Stimulated activated CD8-positive, alpha-beta memory T cell treated with anti-CD3 and anti-CD28 coated beads, Interleukin-15, amount 100 ng/mL, for 1 hour (primary cell): Measurements from ENCODE around the gene CHPT1.
"Not testable (repeated sequence)": the region's sequence is repeated elsewhere in the genome, so short reads cannot be mapped to it uniquely, and the experiment has no call there.

Experiments
- DNase-seq: peaks from one replicate; pipeline ENCODE4 v3.0.0-alpha.2; 2020; ENCODE audit warnings: low read depth

Gene CHPT1

DNA sequence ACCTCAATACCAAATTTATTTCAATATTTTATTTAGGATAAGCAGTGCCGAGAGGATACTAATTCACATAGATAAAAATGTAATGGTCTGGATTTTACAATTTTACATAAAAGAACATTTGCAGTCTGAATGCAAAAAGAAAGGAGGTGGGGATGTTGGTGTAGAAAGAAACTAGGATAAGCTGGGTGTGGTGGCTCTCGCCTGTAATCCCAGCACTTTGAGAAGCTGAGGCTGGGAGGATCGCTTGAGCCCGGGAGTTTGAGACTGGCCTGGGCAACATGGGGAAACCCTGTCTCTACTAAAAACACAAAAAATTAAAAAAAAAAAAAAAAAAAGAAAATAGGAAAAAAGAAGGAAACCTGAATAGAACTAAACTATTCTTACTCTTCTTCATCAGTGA, 25.0 kb downstream of the CHPT1 start:
- DNase-seq, result no peak

DNA sequence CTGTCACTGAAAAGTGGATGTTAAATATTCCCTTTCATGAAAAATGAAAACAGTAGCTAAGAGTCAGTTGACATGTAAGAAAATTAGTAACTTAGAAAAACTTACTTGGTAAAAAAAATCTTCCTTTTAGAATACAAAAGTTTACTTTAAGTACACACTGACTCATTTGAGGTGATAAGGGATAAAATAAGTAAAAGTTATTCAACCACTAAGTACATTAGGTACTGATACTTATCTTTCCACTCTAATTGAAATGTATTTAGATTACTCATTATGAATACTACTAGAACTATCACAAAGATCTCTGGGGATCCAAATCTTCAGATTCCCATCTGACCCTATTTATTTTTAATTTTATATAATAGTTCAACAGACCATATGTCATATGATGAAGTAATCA, 29.7 kb downstream of the CHPT1 start:
- no peak for DNase-seq

DNA sequence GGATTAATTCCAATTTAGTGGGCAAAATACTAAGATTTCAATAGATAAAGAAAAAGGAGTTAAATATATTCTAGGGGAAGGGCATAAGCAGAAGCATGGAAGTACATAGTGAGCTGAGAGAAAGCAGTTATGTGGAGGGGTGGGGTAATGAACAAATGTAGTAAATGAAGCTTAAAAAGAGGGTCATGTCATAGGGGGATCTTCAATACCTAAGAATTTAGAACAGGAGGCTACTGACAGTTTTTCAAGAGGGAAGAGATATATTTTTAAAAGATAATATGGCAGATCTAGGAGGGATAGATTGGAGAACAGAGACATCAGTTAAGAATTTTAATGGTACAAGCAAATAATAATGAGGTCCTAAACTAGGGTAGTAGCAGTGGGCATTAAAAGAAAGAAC, 32.4 kb downstream of the CHPT1 start:
- DNase-seq, result no peak

DNA sequence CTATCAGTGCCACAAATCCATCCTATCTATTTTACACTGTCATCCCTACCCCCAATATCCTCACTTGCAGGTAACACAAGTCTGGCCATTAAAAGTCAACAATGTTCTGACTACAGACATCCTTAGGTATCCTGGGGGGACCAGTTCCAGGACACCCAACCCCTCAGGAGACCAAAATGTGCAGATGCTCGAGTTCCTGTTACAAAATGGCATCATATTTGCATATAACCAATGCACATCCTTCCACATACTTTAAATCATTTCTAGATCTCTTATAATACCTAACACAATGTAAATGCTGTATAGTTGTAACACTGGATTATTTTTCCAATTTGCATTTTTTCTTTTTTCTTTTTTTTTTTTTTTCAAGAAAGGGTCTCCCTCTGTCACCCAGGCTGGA, 34.9 kb downstream of the CHPT1 start:
- DNase-seq, result no peak

DNA sequence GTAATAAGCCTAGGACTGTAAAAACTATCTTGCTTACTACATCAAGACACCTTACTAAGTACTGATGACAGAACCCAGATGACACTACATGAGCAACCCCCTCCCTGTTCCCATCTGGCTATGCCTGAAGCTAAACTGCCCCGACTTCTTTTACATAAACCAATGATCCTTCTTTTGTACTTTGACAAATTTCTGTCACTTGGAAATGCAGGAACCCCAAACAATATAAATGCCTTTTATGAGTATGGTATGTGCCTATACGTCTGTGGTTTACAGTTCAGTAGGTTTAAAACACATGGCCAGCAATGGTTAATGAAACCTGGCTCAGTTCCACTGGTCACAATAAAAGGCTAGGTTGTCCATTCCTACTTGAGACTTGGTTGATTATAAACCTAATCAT, 35.7 kb downstream of the CHPT1 start:
- no peak for DNase-seq

DNA sequence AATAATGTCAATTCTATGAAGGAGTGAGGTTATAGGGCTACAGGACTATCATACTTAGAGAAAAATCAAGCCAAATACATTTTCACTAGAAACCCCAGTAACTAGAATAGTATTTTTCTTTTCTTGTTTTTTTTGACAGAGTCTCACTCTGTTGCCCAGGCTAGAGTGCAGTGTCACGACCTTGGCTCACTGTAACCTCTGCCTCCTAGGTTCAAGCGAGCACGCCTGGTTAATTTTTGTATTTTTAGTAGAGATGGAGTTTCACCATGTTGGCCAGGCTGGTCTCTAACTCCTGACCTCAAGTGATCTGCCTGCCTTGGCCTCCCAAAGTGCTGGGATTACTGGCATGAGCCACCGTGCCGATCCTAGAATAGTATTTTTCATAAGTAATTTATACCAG, 37.0 kb downstream of the CHPT1 start:
- not testable (repeated sequence) for DNase-seq

DNA sequence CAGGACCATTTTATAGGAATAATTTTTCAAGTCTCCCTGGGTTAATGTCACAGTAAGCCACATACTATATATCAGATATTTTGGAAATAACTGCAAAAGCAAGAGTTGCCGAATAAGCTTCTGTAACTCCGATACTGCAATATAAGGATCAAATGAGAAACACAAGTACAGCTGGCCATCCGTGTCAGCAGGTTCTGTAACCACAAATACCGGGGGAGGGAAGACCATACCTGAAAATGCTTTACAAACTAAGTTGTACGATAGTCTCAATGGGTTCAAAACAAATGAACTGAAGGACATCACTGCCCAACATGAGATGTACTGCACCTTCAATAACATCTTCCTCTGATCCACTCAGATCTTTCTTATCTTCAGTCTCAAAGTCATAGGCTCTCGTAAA, 40.0 kb downstream of the CHPT1 start:
- DNase-seq, result no peak

DNA sequence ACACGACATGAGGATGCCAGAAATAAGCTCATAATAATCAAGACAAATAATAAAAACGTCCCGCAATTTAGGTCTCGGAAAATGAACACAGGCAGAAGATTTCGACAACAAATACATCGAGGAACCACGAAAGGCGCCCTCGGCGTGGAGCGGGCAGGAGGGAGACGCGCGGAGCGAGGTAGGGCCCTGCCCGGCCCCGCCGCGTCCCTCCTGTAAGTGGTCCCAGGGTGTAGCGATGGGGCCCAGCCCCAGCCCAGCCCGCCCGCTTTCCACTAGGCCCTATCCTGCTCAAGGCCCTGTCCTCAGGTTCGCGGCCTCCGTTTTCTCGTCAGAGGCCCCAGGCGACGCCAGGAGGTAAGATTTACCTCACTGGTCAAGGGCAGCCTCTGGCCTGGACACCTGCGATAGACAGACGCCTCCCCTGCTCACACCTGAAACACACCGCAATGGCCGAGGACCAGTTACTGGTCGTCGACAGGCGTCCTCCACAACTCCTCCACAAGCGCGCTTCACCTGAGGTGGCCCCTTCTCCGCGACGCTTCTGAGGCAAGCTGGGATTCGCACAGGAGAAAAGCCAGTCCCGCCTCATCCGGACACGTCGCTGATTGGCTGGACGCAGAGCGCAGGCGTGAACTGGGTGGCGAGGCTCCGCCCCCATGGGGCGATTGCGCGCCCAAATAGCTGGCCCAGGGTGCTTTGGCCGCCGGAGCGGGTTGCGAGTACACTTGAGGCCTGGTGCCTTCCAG, 41.7 kb downstream of the CHPT1 start, which contains the start of gene SYCP3:
TSS of gene SYCP3 (minus strand) at position 543 of the 746 bp plus-strand sequence. CDS start 1,527 bp downstream, outside the sequence.
- DNase-seq, result no peak

DNA sequence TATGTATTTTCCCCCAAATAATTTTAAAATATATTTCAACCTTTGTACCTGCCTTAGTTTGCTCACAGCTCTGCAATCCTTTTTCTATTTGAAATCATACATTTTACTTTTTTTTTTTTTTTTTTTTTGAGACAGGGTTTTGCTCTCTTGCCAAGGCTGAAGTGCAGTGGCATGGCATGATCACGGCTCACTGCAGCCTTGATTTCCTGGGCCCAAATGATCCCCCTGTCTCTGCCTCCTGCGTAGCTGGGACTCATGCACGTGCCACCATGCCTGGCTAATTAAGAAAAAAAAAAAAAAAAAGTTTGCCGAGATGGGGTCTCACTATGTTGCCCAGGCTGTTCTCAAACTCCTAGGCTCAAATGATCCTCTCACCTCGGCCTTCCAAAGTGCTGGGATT, 43.1 kb downstream of the CHPT1 start:
- DNase-seq, result no peak

DNA sequence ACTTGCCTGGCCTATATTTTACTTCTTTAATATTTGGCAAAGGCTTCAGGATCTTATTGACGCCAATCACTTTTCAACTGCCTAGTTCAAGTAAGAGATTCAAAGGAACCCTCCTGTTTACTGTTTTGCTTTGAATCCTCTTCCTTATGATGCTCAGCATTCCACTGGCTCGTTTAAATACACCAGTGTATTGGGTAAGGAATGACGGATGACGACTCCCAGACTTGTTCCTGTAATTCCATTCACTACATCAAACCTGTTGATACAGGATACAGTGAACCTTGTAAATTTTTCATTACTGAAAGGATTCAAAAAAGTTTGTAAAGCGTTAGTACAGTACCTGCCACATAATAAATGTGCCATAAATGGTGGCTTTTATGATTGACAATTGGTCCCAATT, 43.5 kb downstream of the CHPT1 start:
- DNase-seq, result no peak

DNA sequence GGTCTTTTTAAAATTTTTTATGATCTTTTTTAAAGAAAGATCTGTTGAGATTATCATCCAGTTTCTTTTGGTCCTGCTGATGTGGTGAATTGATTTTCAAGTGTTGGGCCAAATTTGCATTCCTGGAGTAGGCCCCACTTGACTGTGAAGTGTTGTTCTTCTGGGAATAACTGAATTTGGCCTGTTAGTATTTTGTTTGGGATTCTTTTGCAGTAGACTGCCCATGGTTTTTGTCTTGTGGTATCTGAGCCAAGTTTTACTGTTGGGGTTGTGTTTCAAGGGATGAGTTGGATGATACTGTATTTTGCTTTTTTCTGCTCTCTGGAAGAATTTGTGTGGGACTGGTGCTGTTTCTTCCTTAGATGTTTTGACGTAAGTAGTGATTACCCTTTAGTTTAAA, 45.8 kb downstream of the CHPT1 start:
- no peak for DNase-seq

DNA sequence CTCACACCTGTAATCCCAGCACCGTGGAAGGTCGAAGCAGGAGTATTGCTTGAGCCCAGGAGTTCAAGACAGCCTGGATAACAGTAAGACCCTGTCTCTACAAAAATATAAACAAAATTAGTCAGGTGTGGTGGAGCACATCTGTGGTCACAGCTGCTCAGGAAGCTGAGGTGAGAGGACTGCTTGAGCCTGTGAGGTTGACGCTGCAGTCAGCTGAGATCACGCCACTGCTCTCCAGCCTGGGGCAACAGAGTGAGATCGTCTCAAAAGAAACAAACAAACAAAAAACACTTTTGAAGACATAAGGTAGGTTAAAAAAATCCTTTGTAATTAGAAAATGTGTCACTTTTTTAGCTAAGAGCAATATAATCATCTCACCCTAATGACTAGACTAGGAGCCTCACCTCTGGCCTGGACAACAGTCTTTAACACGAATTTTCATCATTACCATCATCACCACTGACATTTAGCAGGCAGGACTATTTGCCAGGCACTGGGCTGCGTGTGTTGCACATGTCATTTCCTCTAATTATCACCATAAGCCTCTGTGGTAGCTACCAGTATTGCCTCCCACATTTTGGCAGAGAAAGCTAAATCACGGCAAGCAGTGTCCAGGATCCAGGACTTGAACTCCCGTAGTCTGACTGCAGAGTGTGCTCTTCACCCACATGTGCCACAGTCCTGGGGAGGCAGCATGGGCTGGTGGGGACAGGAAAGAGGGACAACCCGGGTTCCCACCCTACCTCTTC, 46.5 kb downstream of the CHPT1 start:
- DNase-seq, result no peak

DNA sequence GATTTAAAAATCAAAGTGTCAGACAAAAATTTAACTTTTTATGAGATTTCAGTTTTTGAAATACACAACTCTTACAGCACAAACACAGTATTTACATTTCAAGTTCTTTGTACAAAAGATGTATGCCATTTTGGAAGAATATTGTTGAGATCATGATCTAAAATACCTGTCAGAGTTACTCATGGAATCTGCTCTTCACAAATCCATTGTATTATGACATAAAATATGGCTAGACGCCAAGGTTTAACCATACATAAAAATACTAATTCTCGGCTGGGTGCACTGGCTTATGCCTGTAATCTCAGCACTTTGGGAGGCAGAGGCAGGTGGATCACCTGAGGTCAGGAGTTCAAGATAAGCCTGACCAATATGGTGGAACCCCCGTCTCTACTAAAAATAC, 48.0 kb downstream of the CHPT1 start:
- DNase-seq, result no peak

DNA sequence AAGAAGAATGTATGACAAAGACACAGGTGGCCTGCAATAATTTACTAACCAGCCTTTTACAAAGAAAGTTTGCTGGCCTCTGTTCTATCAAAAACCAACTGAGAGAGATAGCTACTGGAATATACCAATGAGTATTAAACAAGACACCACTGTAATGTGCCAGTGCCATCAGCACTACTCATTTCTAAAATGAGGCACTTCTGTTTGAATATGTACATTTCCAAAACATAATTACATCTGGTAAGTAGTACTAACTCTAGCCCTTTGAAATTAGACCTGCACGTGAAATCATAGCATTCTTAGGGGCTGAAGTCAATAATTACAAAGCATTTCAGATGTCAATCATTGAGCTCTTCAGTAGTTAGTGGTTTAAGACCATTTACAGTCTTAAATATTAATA, 48.8 kb downstream of the CHPT1 start:
- DNase-seq, result no peak

DNA sequence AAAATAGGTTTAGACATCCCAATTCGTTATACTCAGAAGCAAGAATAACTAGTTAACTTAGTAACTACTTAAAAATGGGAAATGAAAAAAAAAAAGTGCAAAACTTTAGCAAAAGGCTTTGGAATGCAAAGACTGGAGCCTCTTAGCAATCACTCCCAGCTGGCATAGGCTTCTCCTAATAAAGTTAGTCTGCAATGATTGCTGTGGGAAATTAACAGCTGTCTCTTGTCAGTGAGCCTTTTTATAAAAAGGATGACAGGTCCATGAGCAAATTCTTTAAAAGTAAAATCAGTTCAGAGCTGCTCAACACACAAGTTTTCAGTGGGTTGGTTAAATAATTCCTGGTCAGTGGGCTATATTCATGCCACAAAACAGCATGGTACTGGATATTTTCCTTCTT, 49.2 kb downstream of the CHPT1 start:
- DNase-seq, result no peak

DNA sequence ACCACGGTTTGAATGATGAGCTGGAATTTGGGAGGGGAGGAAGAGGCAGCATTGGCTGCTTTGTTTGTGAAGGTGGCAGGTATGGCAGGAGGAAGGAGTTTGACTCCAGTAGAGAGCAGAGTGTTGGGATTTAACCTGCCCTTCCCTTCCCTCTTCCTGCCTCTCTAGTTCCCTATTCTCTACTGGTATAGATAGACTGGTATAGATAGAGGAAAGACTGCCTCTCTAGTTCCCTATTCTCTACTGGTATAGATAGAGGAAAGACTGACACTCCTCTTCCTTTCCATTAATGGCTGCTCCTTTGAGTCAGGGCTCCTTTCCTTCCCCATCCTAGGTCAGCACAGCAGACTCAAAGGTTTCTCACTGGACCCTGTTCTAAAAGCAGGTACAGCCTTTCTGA, 50.3 kb downstream of the CHPT1 start:
- no peak for DNase-seq

DNA sequence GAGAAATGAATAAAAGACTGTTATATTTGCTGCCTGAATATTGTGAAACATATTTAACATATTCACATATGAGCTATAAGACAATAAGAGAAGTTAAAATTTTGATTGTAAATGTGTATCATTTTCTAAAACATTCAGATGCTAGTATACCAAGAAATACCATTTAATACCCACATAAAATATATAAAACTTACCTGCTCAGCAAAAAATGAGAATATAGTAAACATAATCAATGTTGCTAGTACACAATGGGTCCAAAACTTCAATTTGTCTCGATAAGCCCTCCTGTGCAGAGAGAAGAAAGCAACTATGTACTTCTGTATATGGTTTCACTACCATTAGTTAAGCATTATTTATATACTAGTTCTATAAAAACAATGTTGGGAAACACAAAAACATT, 51.5 kb downstream of the CHPT1 start:
- DNase-seq, result no peak

DNA sequence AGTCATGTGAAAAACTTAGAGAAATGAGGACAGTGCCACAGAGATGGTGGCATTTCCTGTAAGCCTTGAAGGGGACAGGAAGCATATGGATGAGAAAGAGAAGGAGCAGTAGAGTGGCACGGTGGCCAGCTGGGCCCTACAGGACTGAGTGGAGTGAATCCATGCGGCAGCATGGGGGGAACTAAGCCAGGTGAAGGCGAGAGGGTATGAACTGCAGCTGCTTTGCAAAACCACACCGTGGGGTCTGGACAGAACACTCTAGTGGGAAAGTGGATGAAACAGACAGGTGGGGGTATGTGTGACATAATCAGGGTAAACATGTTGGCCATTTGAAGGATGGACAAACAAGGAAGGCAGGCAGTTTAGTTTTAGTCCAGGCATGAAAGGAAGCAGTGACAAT, 52.2 kb downstream of the CHPT1 start:
- no peak for DNase-seq

DNA sequence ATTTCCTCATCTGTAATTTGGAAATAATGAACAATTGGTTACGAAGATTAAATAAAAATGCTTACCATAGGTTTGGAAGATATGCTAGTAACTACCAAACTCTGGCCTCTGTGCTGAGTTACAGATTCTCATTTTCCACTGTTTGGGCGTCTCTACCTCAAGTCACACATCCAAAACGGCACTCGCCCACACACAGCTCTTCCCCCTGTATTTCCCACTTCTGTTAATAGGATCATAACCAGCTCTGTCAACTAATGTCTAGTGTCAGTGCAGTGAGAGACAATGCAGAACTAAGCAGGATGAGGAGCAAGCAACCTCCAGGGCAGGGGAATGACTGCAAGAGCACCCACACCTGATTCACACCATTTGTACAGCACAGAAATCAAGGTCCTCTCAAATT, 52.7 kb downstream of the CHPT1 start:
- no peak for DNase-seq

DNA sequence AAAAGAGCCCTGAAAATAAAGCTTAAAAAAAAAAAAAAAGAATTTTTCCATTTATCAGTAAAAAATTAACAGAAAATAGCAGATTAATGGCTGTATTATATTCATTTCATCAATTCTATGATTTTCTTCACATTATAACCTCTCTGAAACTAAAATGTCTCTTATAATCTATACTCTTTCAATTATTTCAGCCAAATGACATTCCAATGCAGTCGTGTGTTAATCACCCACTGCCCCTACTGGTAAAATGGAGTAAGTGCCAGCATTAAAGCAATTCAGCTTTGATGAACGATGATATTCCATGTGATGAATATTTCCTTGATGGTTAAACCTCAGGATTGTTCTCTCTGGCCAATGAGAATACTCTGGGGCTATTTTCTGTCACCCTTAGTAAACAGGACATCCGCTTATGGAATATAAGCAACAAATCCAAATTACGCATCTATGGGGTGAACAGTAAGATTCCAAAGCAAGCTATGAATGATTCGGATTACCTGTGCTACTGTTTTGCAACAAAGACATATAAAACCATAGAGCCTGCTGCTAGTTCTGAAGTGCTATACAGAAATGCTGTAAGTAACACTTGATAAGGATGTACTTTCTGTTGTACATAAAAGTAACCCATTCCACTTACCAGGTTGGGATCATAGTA, 62.1 kb downstream of the CHPT1 start:
- DNase-seq, result no peak

DNA sequence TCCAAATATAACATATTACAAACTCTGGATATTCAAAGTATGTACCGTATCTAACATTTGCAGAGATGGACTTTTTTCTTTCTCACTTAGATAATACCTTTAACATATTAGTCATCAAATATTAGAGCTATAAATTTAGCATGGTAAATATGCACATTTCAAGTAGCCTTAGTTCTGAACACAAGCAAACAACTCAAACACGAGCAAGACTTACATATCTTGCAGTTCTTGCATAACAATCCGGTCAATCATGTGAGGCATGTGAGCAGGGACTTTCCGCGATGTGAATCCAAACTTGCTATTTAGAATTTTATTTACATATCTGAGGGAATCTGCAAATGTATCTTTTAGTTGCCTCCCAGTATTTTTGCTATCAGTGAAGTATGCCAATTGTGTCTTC, 63.9 kb downstream of the CHPT1 start:
- DNase-seq, result no peak

DNA sequence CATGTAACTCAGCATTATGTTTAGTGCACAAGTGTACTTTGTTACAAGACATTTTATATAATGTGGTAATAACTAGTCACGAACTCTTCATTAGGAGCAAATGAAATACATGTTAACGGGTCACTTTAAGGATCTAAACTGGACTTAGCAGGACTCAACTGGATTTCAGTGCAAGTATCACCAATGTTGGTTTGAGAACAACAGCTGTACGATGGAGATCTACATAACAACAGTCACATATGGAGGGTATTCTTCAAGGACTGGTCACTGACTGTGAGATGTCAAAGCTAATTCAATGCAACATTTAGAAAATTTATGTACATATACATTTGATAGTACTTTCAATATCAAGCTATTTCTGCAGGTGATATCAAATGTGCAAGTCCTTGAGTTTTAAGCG, 64.3 kb downstream of the CHPT1 start:
- no peak for DNase-seq

DNA sequence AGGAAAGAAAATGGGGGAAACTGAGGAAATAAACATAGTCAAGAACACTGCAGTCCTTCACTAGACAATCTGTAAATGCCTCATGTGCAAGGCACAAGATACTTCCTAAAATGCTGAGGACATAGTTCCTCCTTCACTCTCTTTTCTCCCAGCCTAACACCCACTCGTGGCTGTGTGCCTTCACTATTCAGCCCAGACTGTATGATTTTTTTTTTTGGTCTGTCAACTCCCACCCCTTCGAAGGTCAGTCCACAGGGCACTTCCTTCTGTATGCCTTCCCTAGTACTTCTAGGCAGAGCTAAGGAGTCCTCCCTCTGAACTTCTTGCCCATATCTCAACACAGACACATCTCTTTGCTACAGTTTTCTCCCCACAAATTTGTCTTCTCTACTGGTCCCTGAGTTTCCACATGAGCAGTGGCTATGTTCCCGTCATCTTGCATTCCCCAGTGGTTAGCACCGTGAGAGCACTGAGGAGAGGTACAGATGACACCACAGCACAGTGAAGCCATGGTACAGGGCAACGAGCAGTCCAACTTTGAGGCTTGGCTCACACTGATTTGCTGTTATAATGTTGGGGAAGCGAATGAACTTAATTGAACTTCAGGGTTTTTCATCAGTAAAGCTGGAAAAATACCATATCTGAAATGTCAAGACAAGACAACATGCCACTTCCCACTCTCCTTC, 65.9 kb downstream of the CHPT1 start:
- no peak for DNase-seq
